ENCODE data around the gene PLCB2.

PLCB2 gene

GRCh38 chr15:40281057-40281800, 26.5 kb downstream of the PLCB2 start:
- Histone ChIP-seq H3K9ac (ENCODE audit: low read depth, low read length, poor library complexity, severe bottlenecking) (no peak overlapping the region), H3F3A (ENCODE audit: low read depth) (0 out of 2 replicates have a peak, but pooled peaks cover 3% of the 10 kb centered on the region), H2AFZ (ENCODE audit: low read length) (no peak overlapping the region), H3K36me3 (ENCODE audit: insufficient read depth, low read length) (no peaks in the 10 kb centered on the region), H3K79me2 (ENCODE audit: insufficient read depth, low read length) (no peaks in the 10 kb centered on the region), H3K4me2 (ENCODE audit: low read depth, low read length, poor library complexity, severe bottlenecking) (no peak overlapping the region), H3K4me3 (ENCODE audit: low read length, poor library complexity, severe bottlenecking) (no peak overlapping the region), H3K27me3 (ENCODE audit: insufficient read depth, low read length, poor library complexity, severe bottlenecking) (no peaks in the 10 kb centered on the region), H4K20me1 (ENCODE audit: insufficient read depth, low read length, poor library complexity, severe bottlenecking) (no peaks in the 10 kb centered on the region), H3K4me1 (ENCODE audit: insufficient read depth, low read length, poor library complexity, severe bottlenecking) (peaks cover 15% of the 10 kb centered on the region), H3K9me2 (replicated peaks; ENCODE audit: low read depth, low read length) (no peaks in the 10 kb centered on the region), H3K9me3 (ENCODE audit: insufficient read depth, low read depth, low read length) (no peaks in the 10 kb centered on the region)
- TF ChIP-seq EZH2phosphoT487 (IDR thresholded peaks at IDR 0.05; ENCODE audit: borderline replicate concordance) = no peak
- TF ChIP-seq CTCF (conservative IDR thresholded peaks at IDR 0.05; ENCODE audit: low read length) = no peak

- H3K36me3 ChIP-seq (ENCODE audit: insufficient read depth, low read length) = no peaks in the 10 kb centered on the region
These were observed 27.3 kb downstream of the PLCB2 start for GRCh38 chr15:40280260-40281056.

More at GRCh38 chr15:40280260-40281056, 27.3 kb downstream of the PLCB2 start:
- TF ChIP-seq CTCF (conservative IDR thresholded peaks at IDR 0.05; ENCODE audit: low read length) (no peak), EZH2phosphoT487 (IDR thresholded peaks at IDR 0.05; ENCODE audit: borderline replicate concordance) (no peak)
- Histone ChIP-seq H3K4me1 (ENCODE audit: insufficient read depth, low read length, poor library complexity, severe bottlenecking) (peaks cover 18% of the 10 kb centered on the region), H3K27me3 (ENCODE audit: insufficient read depth, low read length, poor library complexity, severe bottlenecking) (no peaks in the 10 kb centered on the region), H3K4me2 (ENCODE audit: low read depth, low read length, poor library complexity, severe bottlenecking) (no peak overlapping the region), H3K79me2 (ENCODE audit: insufficient read depth, low read length) (no peaks in the 10 kb centered on the region), H4K20me1 (ENCODE audit: insufficient read depth, low read length, poor library complexity, severe bottlenecking) (no peaks in the 10 kb centered on the region), H3F3A (ENCODE audit: low read depth) (0 out of 2 replicates have a peak, but pooled peaks cover 3% of the 10 kb centered on the region), H3K9me2 (replicated peaks; ENCODE audit: low read depth, low read length) (no peaks in the 10 kb centered on the region), H2AFZ (ENCODE audit: low read length) (no peak overlapping the region), H3K4me3 (ENCODE audit: low read length, poor library complexity, severe bottlenecking) (no peak overlapping the region), H3K9me3 (ENCODE audit: insufficient read depth, low read depth, low read length) (no peaks in the 10 kb centered on the region), H3K9ac (ENCODE audit: low read depth, low read length, poor library complexity, severe bottlenecking) (no peak overlapping the region)

Measured in Loucy (cell line).